ENCODE measurements around the gene TTC34.

Gene TTC34

DNA sequence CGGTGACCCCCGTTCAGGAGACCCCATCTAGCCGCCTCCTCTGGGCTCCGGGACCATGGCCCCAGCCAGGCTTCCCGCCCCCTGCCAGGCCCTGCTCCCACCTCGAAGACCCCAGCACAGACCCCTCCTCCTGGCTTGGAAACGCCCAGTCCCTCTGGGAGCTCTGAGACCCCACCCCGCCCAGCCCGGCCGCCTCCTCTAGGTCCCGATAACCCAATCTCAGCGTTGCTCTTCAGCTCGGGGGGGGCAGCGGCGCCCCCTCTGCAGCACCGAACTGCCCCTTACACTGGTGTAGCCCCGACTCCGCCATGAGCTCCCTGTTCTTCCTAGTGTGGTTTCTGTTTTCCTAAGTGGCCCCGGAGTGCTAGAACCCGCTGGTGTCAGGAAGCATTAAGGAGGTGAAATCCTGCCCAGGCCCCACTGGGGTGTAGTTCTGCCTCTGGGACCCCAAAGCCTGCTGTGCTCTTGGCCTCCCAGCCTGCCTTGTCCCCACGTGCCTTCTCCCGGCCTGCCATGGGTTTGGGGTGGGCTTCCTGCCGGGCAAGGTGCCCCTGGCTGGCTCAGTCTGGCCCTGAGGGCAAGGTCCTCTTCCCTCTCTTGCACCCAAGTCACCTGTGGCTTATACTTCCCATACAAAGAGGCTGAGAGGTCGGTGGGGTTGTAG, 157.9 kb downstream of the TTC34 start:
- WGBS, 2 experiments (ENCODE audit: insufficient coverage in 2 of 2), result 32 to 35% methylated on average over 10 to 23 of the region's 24 CpGs
- peaks cover 14% of the 10 kb centered on the region for H3K9me3 ChIP-seq (ENCODE audit: control insufficient read depth, low read length)
- H3K27ac ChIP-seq (ENCODE audit: low read depth, low read length, severe bottlenecking), result no peak overlapping the region
- no peaks in the 10 kb centered on the region for H3K36me3 ChIP-seq (ENCODE audit: control insufficient read depth, insufficient read depth, low read length)
- peak overlapping the region; percentile 69 for H3K4me3 ChIP-seq (ENCODE audit: extremely low read depth, insufficient read depth, low read length, poor library complexity, severe bottlenecking)
- H3K4me1 ChIP-seq (ENCODE audit: control insufficient read depth, insufficient read depth, low read length, poor library complexity, severe bottlenecking), result no peaks in the 10 kb centered on the region

DNA sequence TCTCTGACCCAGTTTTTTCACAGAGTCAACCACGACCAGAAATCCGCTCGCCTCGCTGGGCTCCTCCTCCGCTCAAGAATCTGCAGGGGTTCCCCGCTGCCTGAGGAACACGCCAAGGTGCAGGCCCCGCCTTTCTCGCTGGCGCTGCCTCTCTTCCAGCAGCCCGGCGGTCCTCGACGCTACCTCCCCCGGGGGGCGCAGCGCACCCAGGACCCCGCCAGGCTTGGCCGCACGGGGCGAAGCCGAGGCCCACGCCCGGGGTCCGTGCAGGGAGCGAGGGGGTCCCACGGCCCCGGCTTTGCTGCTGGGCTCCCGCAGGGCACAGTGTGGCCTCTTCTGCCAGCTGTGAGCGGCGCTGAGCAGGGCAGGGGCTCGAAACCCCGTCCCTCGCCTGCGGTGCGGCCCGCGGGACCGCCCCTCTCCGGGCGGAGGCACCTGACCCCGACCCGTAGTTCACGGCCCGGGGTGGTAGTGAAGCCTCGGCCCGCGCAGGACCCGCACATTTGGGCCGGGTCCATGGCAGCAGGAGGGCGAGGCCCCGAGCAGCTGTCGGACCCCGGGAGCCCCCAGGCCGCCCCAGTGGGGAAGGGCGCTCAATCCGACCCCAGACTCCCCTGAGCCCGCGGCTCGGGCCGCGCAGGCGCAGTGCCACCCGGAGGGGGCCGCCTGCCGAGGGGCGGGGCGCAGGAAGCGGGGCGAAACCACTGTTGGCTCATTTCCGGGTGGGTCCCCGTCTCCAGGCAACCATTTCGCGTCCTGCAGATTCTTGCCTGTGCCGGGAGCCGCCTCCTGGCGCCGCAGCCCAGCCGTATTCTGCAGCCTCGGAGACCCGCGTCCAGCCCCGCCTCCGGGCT, 158.7 kb downstream of the TTC34 start:
- Histone ChIP-seq H3K9me3 (ENCODE audit: control insufficient read depth, low read length) (peaks cover 14% of the 10 kb centered on the region), H3K4me1 (ENCODE audit: control insufficient read depth, insufficient read depth, low read length, poor library complexity, severe bottlenecking) (no peaks in the 10 kb centered on the region), H3K36me3 (ENCODE audit: control insufficient read depth, insufficient read depth, low read length) (no peaks in the 10 kb centered on the region), H3K27ac (ENCODE audit: low read depth, low read length, severe bottlenecking) (peak overlapping the region; percentile 10), H3K4me3 (ENCODE audit: extremely low read depth, insufficient read depth, low read length, poor library complexity, severe bottlenecking) (peak overlapping the region; percentile 69)
- 14 to 15% methylated on average over 79 to 80 of the region's 84 CpGs for WGBS, 2 experiments (ENCODE audit: insufficient coverage in 2 of 2)

DNA sequence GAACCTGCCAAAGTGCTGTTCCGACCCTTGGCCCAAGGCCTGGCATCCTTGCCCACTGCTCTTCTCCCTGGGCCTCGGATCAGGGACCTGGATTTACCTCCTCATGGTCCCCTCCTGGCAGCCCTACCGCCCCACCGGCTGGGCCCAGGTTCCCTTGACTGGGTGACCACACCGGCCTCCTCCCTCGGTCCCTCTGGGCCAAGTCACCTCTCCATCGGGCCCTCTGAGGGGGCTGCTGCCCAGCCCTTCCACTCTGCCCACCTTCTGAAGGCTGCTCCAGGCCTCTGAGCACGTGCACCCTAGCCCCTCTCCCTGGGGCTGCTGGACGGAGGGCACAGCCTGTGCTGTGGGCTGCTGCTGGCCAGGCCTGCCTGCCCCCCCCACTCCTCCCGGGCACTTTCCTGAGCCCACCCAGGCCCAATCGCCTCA, 159.3 kb downstream of the TTC34 start:
- no peaks in the 10 kb centered on the region for H3K4me1 ChIP-seq (ENCODE audit: control insufficient read depth, insufficient read depth, low read length, poor library complexity, severe bottlenecking)
- H3K36me3 ChIP-seq (ENCODE audit: control insufficient read depth, insufficient read depth, low read length), result no peaks in the 10 kb centered on the region
- peak overlapping the region; percentile 69 for H3K4me3 ChIP-seq (ENCODE audit: extremely low read depth, insufficient read depth, low read length, poor library complexity, severe bottlenecking)
- no peak overlapping the region for H3K27ac ChIP-seq (ENCODE audit: low read depth, low read length, severe bottlenecking)
- WGBS, 2 experiments (ENCODE audit: insufficient coverage in 2 of 2), result 51 to 56% methylated on average over 6 to 11 of the region's 11 CpGs
- peaks cover 10% of the 10 kb centered on the region for H3K9me3 ChIP-seq (ENCODE audit: control insufficient read depth, low read length)

DNA sequence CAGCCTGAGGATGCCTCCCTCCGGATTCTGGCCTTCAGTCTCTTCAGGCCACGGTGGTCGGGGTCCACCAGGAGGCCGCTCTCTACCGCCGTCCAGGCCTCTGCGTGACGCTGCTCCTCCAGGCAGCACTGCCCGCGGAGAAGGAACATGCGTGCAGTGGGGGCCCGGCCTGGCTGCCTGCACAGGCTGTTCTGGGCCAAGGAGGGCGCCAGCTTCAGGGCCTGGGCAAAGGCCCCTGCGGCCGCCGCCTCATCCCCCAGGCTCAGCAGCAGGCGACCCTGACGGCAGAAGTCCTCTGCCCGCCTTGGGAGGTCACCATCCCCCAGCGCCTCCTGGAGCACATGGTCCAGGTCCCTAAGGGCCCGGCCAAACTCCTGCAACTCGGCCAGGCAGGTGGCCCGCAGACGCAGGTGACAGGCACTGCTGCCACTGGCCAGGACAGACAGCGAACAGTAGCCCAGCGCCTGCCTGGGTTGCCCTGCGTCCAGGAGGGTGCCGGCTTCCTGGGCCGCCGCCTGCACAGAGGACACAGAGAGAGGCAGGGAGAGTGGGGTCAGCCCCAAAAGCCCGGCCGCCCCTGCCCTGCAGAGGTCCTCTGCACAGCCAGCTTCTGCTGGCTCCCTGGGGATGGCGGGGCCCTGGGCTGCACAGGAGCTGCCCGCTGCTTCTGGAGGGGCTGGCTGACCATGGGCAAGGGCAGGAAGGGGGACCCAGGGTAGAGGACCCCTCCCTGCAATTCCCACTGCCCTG, 159.9 kb downstream of the TTC34 start:
- WGBS, 2 experiments (ENCODE audit: insufficient coverage in 2 of 2), result 91 to 94% methylated on average over 31 to 32 of the region's 34 CpGs
- peak overlapping the region; percentile 69 for H3K4me3 ChIP-seq (ENCODE audit: extremely low read depth, insufficient read depth, low read length, poor library complexity, severe bottlenecking)
- H3K36me3 ChIP-seq (ENCODE audit: control insufficient read depth, insufficient read depth, low read length), result no peaks in the 10 kb centered on the region
- H3K4me1 ChIP-seq (ENCODE audit: control insufficient read depth, insufficient read depth, low read length, poor library complexity, severe bottlenecking), result no peaks in the 10 kb centered on the region
- no peak overlapping the region for H3K27ac ChIP-seq (ENCODE audit: low read depth, low read length, severe bottlenecking)
- peaks cover 10% of the 10 kb centered on the region for H3K9me3 ChIP-seq (ENCODE audit: control insufficient read depth, low read length)

DNA sequence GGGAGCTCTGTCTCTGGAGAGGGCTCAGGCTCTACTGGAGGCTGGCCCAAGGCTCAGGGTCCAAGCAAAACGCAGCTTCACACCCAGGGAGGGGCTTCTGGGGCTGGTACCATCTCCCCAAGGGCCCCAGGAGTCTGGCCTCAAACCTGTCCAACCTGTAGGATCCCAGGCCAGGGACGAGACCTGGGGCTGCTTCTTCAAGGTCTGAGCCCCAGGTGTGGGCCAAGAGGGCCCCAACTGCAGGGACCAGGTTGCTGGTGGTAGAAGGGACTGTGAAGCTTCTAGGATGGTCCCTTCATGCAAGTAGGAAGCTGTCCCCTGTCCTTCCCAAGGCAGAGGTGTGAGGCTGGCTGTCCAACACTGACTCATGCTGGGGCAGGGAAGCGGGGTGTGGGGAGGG, 160.9 kb downstream of the TTC34 start:
- WGBS, 2 experiments (ENCODE audit: insufficient coverage in 2 of 2), result 87 to 100% methylated on average over 2 of the region's 3 CpGs
- H3K9me3 ChIP-seq (ENCODE audit: control insufficient read depth, low read length), result peaks cover 12% of the 10 kb centered on the region
- H3K4me3 ChIP-seq (ENCODE audit: extremely low read depth, insufficient read depth, low read length, poor library complexity, severe bottlenecking), result no peak overlapping the region
- H3K27ac ChIP-seq (ENCODE audit: low read depth, low read length, severe bottlenecking), result no peak overlapping the region
- H3K36me3 ChIP-seq (ENCODE audit: control insufficient read depth, insufficient read depth, low read length), result no peaks in the 10 kb centered on the region
- H3K4me1 ChIP-seq (ENCODE audit: control insufficient read depth, insufficient read depth, low read length, poor library complexity, severe bottlenecking), result no peaks in the 10 kb centered on the region

DNA sequence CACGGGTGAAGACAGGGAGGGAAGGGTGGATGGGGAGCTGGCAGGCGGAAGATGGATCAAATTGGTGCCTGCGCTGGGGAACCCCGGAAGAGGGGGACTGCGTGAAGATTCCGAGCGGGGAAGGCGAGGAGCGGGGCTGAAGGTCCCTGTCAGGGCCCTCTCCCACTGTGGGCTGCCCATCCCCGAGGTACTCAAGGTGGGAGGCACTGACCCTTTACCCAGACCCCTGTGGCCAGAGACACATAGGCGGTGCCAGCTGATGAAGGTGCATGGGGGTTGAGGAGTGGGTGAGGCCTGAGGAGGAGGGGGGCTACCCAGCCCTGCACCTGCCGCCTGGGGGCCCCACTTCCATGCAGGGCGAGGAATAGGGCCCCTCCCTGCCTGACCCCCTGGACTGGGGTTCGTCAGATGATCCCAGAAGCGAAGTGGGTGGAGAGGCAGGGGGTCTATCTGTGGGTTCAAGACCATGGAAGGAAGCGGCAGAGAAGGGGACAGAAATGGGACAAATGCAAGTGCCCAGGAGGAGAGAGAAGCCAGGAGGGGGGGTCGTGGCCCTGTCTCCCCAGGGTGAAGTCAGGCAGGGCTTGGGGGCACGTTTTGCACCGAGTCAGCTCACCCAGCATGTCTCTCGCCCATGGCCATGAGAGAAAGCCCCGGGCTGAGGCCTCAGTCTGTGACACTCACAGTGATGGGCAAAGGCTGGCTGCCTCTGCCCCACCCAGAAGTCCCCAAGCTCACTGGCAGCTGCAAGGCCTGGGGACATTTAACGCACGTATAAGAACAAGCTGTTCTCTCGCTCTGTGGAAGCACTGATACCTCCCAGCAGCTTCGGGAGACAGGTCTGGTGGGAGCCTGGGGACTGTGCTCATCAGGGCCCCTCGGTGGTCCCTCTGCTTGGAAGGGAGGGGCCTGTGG, 161.6 kb downstream of the TTC34 start:
- no peak overlapping the region for H3K4me3 ChIP-seq (ENCODE audit: extremely low read depth, insufficient read depth, low read length, poor library complexity, severe bottlenecking)
- 89 to 93% methylated on average over 19 to 24 of the region's 26 CpGs for WGBS, 2 experiments (ENCODE audit: insufficient coverage in 2 of 2)
- H3K4me1 ChIP-seq (ENCODE audit: control insufficient read depth, insufficient read depth, low read length, poor library complexity, severe bottlenecking), result no peaks in the 10 kb centered on the region
- H3K27ac ChIP-seq (ENCODE audit: low read depth, low read length, severe bottlenecking), result no peak overlapping the region
- H3K36me3 ChIP-seq (ENCODE audit: control insufficient read depth, insufficient read depth, low read length), result no peaks in the 10 kb centered on the region
- peaks cover 12% of the 10 kb centered on the region for H3K9me3 ChIP-seq (ENCODE audit: control insufficient read depth, low read length)

DNA sequence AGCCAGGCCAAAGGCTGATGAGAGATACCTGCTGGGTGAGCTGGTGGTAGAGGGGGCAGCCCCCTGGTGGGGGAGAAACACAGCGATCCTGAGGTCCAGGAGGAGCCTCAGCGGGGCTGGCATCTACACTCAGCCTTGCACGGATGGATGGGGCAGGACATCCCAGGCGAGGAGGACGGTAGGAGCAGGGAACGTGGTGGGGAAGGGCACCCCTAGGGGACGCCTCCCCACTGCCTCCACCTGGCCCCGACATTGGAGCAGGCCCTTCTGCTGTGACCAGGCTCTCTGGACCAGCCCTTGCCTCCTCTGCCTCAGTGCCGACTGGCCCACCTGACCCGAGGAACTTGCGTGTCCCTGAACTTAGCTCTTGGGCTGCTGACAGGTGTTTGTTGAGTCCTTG, 162.3 kb downstream of the TTC34 start:
- WGBS, 2 experiments (ENCODE audit: insufficient coverage in 2 of 2), result 79 to 82% methylated on average over 10 to 11 of the region's 11 CpGs
- H3K4me3 ChIP-seq (ENCODE audit: extremely low read depth, insufficient read depth, low read length, poor library complexity, severe bottlenecking), result no peak overlapping the region

DNA sequence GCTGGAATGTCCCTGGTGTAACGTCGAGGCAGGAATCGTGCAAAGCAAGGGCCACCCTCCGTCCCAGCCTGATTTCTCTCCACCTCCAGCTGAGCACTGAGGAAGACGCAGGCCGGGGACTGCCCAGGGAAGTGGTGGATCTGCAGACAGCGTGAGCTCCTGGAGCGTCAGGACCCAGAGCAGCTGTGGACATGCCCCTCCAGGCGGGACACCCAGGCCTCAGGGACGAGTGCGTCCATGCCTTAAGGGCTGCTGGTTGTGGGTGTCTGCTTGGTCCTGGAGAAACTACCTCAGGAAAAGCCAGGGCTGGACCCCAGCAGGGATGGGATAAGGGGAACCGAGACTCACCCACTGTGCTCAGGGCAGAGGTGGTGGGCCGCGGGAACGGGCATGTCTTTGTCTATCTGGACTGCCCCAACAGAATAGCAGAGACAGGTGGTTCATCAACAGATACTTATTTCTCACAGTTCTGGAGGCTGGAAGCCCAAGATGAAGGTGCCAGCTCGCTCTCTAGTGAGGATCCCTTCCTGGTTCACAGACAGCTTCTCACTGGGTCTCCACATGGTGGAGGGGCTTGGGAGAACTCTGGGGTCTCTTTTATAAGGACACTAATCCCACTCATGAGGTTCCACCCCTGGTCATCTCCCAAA, 162.9 kb downstream of the TTC34 start:
- H3K9me3 ChIP-seq (ENCODE audit: control insufficient read depth, low read length), result peaks cover 12% of the 10 kb centered on the region
- H3K36me3 ChIP-seq (ENCODE audit: control insufficient read depth, insufficient read depth, low read length), result no peaks in the 10 kb centered on the region
- WGBS, 2 experiments (ENCODE audit: insufficient coverage in 2 of 2), result 82 to 83% methylated on average over 13 to 14 of the region's 16 CpGs
- no peak overlapping the region for H3K4me3 ChIP-seq (ENCODE audit: extremely low read depth, insufficient read depth, low read length, poor library complexity, severe bottlenecking)
- no peak overlapping the region for H3K27ac ChIP-seq (ENCODE audit: low read depth, low read length, severe bottlenecking)
- no peaks in the 10 kb centered on the region for H3K4me1 ChIP-seq (ENCODE audit: control insufficient read depth, insufficient read depth, low read length, poor library complexity, severe bottlenecking)

More for the DNA sequence above, 162.3 kb downstream of the TTC34 start:
- Histone ChIP-seq H3K4me1 (ENCODE audit: control insufficient read depth, insufficient read depth, low read length, poor library complexity, severe bottlenecking) (no peaks in the 10 kb centered on the region), H3K27ac (ENCODE audit: low read depth, low read length, severe bottlenecking) (no peak overlapping the region), H3K36me3 (ENCODE audit: control insufficient read depth, insufficient read depth, low read length) (no peaks in the 10 kb centered on the region), H3K9me3 (ENCODE audit: control insufficient read depth, low read length) (peaks cover 12% of the 10 kb centered on the region)

DNA sequence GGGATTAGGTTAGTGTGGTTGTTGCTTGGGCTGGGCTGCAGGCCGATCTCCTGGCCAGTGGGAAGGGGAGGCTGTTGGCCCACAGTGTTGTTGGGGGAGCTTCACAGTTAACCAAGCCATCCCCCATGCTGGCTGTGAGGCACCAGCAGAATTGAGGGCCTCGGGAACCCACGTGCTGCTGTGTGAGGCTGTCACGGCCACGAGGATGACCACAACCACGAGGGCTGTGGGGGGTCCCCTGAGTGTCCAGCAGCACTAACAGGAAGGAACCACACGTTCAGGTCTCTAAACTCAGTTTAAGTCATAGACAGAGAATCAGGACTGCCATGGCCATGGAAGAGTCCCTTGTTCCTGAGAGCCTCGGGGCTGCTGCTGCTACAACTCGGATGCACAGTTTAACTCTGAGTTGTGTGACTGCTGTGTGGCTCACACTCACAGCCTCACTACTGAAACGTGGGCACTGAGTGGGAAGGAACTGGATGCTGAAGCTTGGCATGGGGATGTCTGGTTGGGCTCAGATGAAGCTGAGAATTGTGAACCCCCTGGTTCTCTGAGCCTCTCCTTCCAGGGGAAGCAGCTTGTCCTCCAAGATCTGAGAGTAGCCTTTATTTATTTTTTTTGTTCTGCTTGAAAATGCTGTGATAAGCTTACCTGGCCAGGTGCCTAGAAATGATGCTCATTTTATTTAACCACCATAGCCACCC, 163.9 kb downstream of the TTC34 start:
- Histone ChIP-seq H3K4me3 (ENCODE audit: extremely low read depth, insufficient read depth, low read length, poor library complexity, severe bottlenecking) (no peak overlapping the region), H3K36me3 (ENCODE audit: control insufficient read depth, insufficient read depth, low read length) (no peaks in the 10 kb centered on the region), H3K4me1 (ENCODE audit: control insufficient read depth, insufficient read depth, low read length, poor library complexity, severe bottlenecking) (no peaks in the 10 kb centered on the region), H3K9me3 (ENCODE audit: control insufficient read depth, low read length) (peaks cover 12% of the 10 kb centered on the region), H3K27ac (ENCODE audit: low read depth, low read length, severe bottlenecking) (no peak overlapping the region)
- 80% methylated on average over 8 to 9 of the region's 10 CpGs for WGBS, 2 experiments (ENCODE audit: insufficient coverage in 2 of 2)
